Tibial artery (tissue), 4 donors: ENCODE measurements around the gene GEMIN2.
"Not testable (repeated sequence)": the region's sequence is repeated elsewhere in the genome, so short reads cannot be mapped to it uniquely, and the experiment has no call there.

Experiments
- DNase-seq, 2 donors: peaks; one replicate each; pipeline ENCODE4 v3.0.0-alpha.2; 2019
- H3K27ac ChIP-seq, 2 donors: fragments of 200-600 bp; sonication (generic) in 1 of 2; 1 replicate in 1 of 2; 2 replicates in 1 of 2; pipeline ENCODE4 v1.5.1; 2018 to 2019; ENCODE audit warnings: mild to moderate bottlenecking in 1 of 2
- H3K27me3 ChIP-seq, 2 donors: fragments of 200-600 bp; sonication (generic) in 1 of 2; one replicate each; pipeline versions ENCODE4 v1.5.1 to v1.6.0; 2016 to 2019
- H3K36me3 ChIP-seq, 3 donors: fragments of 200-600 bp; sonication (generic) in 2 of 3; one replicate each; pipeline ENCODE4 v1.5.1; 2016 to 2019; ENCODE audit warnings: mild to moderate bottlenecking in 2 of 3
- H3K4me1 ChIP-seq, 4 donors: fragments of 200-600 bp; sonication (generic) in 2 of 4; 1 replicate in 3 of 4; 2 replicates in 1 of 4; pipeline ENCODE4 v1.5.1; 2016 to 2019
- H3K4me3 ChIP-seq, 2 donors: fragments of 200-600 bp; sonication (generic) in 1 of 2; 1 replicate in 1 of 2; 2 replicates in 1 of 2; pipeline ENCODE4 v1.5.1; 2018 to 2019; ENCODE audit warnings: mild to moderate bottlenecking in 2 of 2
- H3K9me3 ChIP-seq, 3 donors: fragments of 200-600 bp; sonication (generic) in 1 of 3; one replicate each; pipeline ENCODE4 v1.5.1; 2016 to 2019
- intact Hi-C: fragments of 100-400 bp; cut with DNase I; formaldehyde crosslinking; loops from one replicate; pipeline ENCODE4 v1.15.0; 2023; ENCODE audit warnings: low total_unique reads
- TF ChIP-seq, protein P1 (sequence below), 2 experiments: fragments of 200-600 bp in 1 of 2; fragments of 450-650 bp in 1 of 2; IDR thresholded peaks; one replicate each; pipeline ENCODE4 v1.5.1; 2017 to 2019; ENCODE audit warnings: antibody characterized with exemption in 2 of 2, mild to moderate bottlenecking in 1 of 2, moderate library complexity in 1 of 2

GEMIN2 gene

GRCh38 chr14:39097159-39097558 lies 17.0 kb upstream of the GEMIN2 start:
- Histone ChIP-seq H3K4me1 (peaks cover 0 to 62% (median 6%) of the 10 kb centered on the region in 4 donors), H3K9me3 (no peaks in the 10 kb centered on the region), H3K27me3 (no peaks in the 10 kb centered on the region), H3K27ac (peak overlapping the region in 1 of 2 donors; percentile 33), H3K4me3 (no peak overlapping the region), H3K36me3 (peaks cover 24 to 33% (median 28%) of the 10 kb centered on the region in 3 donors)
- DNase-seq, result no peak
- TF ChIP-seq, protein P1, sequence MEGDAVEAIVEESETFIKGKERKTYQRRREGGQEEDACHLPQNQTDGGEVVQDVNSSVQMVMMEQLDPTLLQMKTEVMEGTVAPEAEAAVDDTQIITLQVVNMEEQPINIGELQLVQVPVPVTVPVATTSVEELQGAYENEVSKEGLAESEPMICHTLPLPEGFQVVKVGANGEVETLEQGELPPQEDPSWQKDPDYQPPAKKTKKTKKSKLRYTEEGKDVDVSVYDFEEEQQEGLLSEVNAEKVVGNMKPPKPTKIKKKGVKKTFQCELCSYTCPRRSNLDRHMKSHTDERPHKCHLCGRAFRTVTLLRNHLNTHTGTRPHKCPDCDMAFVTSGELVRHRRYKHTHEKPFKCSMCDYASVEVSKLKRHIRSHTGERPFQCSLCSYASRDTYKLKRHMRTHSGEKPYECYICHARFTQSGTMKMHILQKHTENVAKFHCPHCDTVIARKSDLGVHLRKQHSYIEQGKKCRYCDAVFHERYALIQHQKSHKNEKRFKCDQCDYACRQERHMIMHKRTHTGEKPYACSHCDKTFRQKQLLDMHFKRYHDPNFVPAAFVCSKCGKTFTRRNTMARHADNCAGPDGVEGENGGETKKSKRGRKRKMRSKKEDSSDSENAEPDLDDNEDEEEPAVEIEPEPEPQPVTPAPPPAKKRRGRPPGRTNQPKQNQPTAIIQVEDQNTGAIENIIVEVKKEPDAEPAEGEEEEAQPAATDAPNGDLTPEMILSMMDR (IDR thresholded peaks at IDR 0.05), result no peak
- intact Hi-C loops, result no loop called here

DNA sequence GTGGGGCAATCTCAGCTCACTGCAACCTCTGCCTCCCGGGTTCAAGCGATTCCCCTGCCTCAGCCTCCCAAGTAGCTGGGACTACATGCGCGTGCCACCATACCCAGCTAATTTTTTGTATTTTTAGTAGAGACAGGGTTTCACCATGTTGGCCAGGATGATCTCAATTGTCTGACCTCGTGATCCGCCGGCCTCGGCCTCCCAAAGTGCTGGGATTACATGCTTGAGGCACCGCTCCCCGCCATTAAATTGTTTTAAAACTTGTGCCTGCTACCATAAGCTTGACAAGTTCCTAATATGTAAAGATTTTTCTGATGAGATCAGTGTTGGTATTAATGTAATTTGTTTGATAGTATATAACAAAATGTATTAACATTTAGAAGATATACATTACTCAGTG lies 14.9 kb upstream of the GEMIN2 start:
- H3K9me3 ChIP-seq, H3K27me3 ChIP-seq, DNase-seq, H3K4me3 ChIP-seq, H3K27ac ChIP-seq, intact Hi-C loops: not testable (repeated sequence)
- Histone ChIP-seq H3K36me3 (peaks cover 7 to 16% (median 14%) of the 10 kb centered on the region in 3 donors), H3K4me1 (peaks cover 0 to 63% (median 12%) of the 10 kb centered on the region in 4 donors)

GRCh38 chr14:39099748-39100147 lies 14.4 kb upstream of the GEMIN2 start:
- intact Hi-C loops, result loop anchor here (5.0 kb wide), 1 partner anchor 333 kb away; the partner anchor contains the start of gene FBXO33
- no peak overlapping the region for H3K27ac ChIP-seq
- H3K4me1 ChIP-seq, result peaks cover 0 to 65% (median 14%) of the 10 kb centered on the region in 4 donors
- no peaks in the 10 kb centered on the region for H3K9me3 ChIP-seq
- H3K36me3 ChIP-seq, result peaks cover 3 to 15% (median 11%) of the 10 kb centered on the region in 3 donors
- H3K27me3 ChIP-seq, result no peaks in the 10 kb centered on the region
- TF ChIP-seq, protein P1 (IDR thresholded peaks at IDR 0.05), result no peak
- no peak overlapping the region for H3K4me3 ChIP-seq
- no peak for DNase-seq

DNA sequence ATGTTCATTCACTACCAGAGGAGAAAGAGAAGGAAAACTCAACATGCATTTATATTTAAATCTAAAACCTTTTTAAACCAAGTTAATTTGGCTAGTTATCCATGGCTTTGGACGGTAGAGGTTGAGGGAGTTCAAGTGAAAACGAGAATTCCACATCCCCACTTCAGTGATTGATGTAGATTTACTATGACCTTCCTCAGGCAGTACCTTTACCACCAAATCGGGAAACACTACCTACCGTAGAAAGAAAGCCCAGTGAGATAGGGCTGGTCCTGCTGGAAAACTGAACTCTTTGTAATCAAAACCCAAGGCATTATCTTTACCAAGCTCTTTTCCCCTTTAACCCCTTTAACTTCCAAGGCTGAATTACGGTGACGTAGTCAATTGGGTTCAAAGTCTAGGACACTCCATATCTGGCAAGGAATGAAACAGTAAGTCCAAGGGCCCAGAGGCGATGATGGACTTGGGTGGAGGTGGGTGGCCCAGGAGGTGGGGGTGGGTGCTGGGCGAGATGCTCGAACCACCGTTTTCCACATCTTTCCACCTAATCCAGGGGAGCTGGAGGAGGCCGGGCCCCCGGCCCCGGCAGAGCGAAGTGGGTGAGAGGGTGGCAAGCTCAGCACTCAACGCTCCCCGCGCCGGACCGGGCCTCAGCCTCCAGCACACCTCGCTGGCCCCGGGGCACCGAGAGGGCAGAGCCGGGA lies 11.7 kb upstream of the GEMIN2 start:
- H3K4me3 ChIP-seq, result peak overlapping the region; percentile 95 to 99
- TF ChIP-seq, protein P1 (IDR thresholded peaks at IDR 0.05), result no peak
- intact Hi-C loops, result loop anchor here (5.0 kb wide), 1 partner anchor 330 kb away; the partner anchor contains the start of gene FBXO33
- no peaks in the 10 kb centered on the region for H3K9me3 ChIP-seq
- no peaks in the 10 kb centered on the region for H3K27me3 ChIP-seq
- H3K27ac ChIP-seq, result peak overlapping the region; percentile 99
- DNase-seq, result no peak
- peaks cover 0 to 52% (median 12%) of the 10 kb centered on the region in 4 donors for H3K4me1 ChIP-seq
- H3K36me3 ChIP-seq, result no peaks in the 10 kb centered on the region

DNA sequence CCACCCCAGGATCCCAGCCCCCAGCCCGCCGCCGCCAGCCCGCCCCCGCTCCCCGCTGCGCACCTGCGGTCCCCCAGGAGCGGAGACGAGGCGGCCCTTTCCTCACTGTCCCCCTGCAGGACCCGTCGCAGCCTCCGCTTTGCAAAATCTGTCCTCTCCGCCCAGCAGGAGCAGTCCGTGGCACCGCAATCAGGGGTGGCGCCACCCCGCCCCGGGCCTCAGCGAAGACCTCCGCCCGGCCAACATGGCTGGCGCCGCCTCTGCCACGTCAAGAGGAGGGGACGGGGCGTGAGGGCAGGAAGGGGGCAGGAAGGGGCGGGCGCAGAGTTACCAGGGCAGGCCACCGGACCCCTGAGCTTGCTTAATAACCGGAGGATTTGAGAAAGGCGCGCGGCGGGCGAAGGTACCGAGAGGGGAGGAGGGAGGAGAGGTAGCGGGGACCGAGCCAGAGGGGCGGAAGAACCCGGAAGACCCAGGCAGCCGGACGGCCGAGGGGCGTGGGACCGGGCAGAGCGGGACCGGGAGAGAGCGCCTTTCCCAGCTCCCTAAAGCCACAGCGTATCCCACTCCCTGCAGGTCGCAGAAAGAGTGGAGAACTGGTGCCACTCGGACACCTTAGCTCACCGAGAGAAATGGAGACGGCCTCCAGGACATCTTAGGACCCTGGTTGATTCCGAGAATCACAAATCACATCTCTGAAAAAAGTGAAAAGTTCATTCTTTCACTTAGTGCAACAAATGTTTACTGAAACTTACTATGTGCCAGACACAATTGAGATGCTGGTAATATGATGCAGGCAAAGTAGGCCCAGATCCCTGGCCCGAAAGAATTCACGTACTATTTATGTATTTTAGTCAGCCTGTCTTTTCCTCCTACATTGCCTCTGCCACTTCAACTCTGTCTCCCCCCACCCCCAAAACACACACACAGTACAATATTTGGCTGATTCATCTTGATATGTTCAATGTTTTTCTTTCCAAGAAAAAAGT lies 10.9 kb upstream of the GEMIN2 start, which contains the start of gene SEC23A:
Gene SEC23A, minus strand, starts transcription at position 267 of the 989 bp plus-strand sequence. CDS start 7,117 bp downstream, outside the sequence.
- no peaks in the 10 kb centered on the region for H3K27me3 ChIP-seq
- H3K36me3 ChIP-seq, result no peaks in the 10 kb centered on the region
- no peaks in the 10 kb centered on the region for H3K9me3 ChIP-seq
- peaks cover 0 to 45% (median 12%) of the 10 kb centered on the region in 4 donors for H3K4me1 ChIP-seq
- TF ChIP-seq, protein P1 (IDR thresholded peaks at IDR 0.05), result no peak
- H3K27ac ChIP-seq, result peak within 1 kb of the TSS; percentile 99
- peak within 1 kb of the TSS; percentile 95 to 99 for H3K4me3 ChIP-seq
- intact Hi-C loops, result loop anchor here (5.0 kb wide), 1 partner anchor 329 kb away; the partner anchor contains the start of gene FBXO33
- DNase-seq, result peak; percentile 94 to 96

GRCh38 chr14:39104078-39104801 lies 9.9 kb upstream of the GEMIN2 start:
- Histone ChIP-seq H3K27ac (peak overlapping the region; percentile 99), H3K4me1 (peaks cover 0 to 39% (median 12%) of the 10 kb centered on the region in 4 donors), H3K4me3 (peak overlapping the region; percentile 95 to 99)
- not testable (repeated sequence) for H3K9me3 ChIP-seq, DNase-seq, H3K36me3 ChIP-seq, H3K27me3 ChIP-seq
- intact Hi-C loops, result loop anchor here (5.0 kb wide), 1 partner anchor 328 kb away; the partner anchor contains the start of gene FBXO33
